ENCODE results near the gene OTOG.

OTOG gene

GRCh38 chr11:17504330-17505107, 42.5 kb upstream of the OTOG start:
- Histone ChIP-seq H3K4me1 (no peaks in the 10 kb centered on the region), H3K36me3 (no peaks in the 10 kb centered on the region), H3K27me3 (no peaks in the 10 kb centered on the region), H3K9me3 (no peaks in the 10 kb centered on the region), H3K4me3 (ENCODE audit: low read depth, low read length) (no peak overlapping the region)
- DNase-seq = peak; percentile 81
- TF ChIP-seq CTCF (IDR thresholded peaks at IDR 0.05; ENCODE audit: low read depth, low read length) = peak; percentile 75

GRCh38 chr11:17505146-17505545, 41.9 kb upstream of the OTOG start:
- H3K36me3 ChIP-seq = no peaks in the 10 kb centered on the region
- H3K9me3 ChIP-seq = no peaks in the 10 kb centered on the region
- H3K4me1 ChIP-seq = no peaks in the 10 kb centered on the region
- no peak for TF ChIP-seq CTCF (IDR thresholded peaks at IDR 0.05; ENCODE audit: low read depth, low read length)
- H3K4me3 ChIP-seq (ENCODE audit: low read depth, low read length) = no peak overlapping the region
- no peaks in the 10 kb centered on the region for H3K27me3 ChIP-seq
- DNase-seq = no peak

GRCh38 chr11:17506314-17506713, 40.7 kb upstream of the OTOG start:
- TF ChIP-seq CTCF (IDR thresholded peaks at IDR 0.05; ENCODE audit: low read depth, low read length) = no peak

GRCh38 chr11:17506942-17507341, 40.1 kb upstream of the OTOG start:
- Histone ChIP-seq H3K36me3 (no peaks in the 10 kb centered on the region), H3K4me1 (no peaks in the 10 kb centered on the region), H3K9me3 (no peaks in the 10 kb centered on the region), H3K27me3 (no peaks in the 10 kb centered on the region), H3K4me3 (ENCODE audit: low read depth, low read length) (no peak overlapping the region)
- DNase-seq = no peak
- no peak for TF ChIP-seq CTCF (IDR thresholded peaks at IDR 0.05; ENCODE audit: low read depth, low read length)

More at GRCh38 chr11:17506314-17506713, 40.7 kb upstream of the OTOG start:
- H3K9me3 ChIP-seq = no peaks in the 10 kb centered on the region
- H3K36me3 ChIP-seq = no peaks in the 10 kb centered on the region
- no peaks in the 10 kb centered on the region for H3K4me1 ChIP-seq
- DNase-seq = no peak
- no peak overlapping the region for H3K4me3 ChIP-seq (ENCODE audit: low read depth, low read length)
- H3K27me3 ChIP-seq = no peaks in the 10 kb centered on the region

- H3K9me3 ChIP-seq = no peaks in the 10 kb centered on the region
- H3K4me3 ChIP-seq (ENCODE audit: low read depth, low read length) = no peak overlapping the region
- DNase-seq = no peak
- no peaks in the 10 kb centered on the region for H3K4me1 ChIP-seq
- H3K27me3 ChIP-seq = no peaks in the 10 kb centered on the region
- no peak for TF ChIP-seq CTCF (IDR thresholded peaks at IDR 0.05; ENCODE audit: low read depth, low read length)
- no peaks in the 10 kb centered on the region for H3K36me3 ChIP-seq
Observed at GRCh38 chr11:17507773-17508172, 39.3 kb upstream of the OTOG start.

- Histone ChIP-seq H3K4me1 (no peaks in the 10 kb centered on the region), H3K9me3 (no peaks in the 10 kb centered on the region), H3K27me3 (no peaks in the 10 kb centered on the region), H3K4me3 (ENCODE audit: low read depth, low read length) (no peak overlapping the region), H3K36me3 (no peaks in the 10 kb centered on the region)
- no peak for TF ChIP-seq CTCF (IDR thresholded peaks at IDR 0.05; ENCODE audit: low read depth, low read length)
- DNase-seq = no peak
Observed at GRCh38 chr11:17508306-17508705, 38.8 kb upstream of the OTOG start.

All from BE2C (cell line).